Naive B cell (primary cell): Measurements from ENCODE around the gene IL9. TPM values are rescaled to one million over a fixed set of nuclear protein-coding genes. Genes with fewer than 3 reads are reported as not detected.
A peak's percentile ranks its signal among the peaks of the same experiment; 100 is the strongest.
"Not testable (repeated sequence)": the region's sequence is repeated elsewhere in the genome, so short reads cannot be mapped to it uniquely, and the experiment has no call there.

Experiments used
- ATAC-seq, 2 donors: fragments of 150-1000 bp; cut with Tn5 transposase; 2 replicates each; pipeline ENCODE4 v1.10.0; 2021; ENCODE audit warnings: low read depth in 2 of 2, mild to moderate bottlenecking in 2 of 2, moderate library complexity in 2 of 2
- DNase-seq: peaks from one replicate; pipeline ENCODE4 v3.0.0; 2022
- H3K27ac Mint-ChIP-seq, 6 donors: one replicate each; pipeline ENCODE4 v1.8.0; 2020 to 2022; ENCODE audit warnings: mild to moderate bottlenecking in 6 of 6, mixed read lengths in 6 of 6, moderate library complexity in 5 of 6, inconsistent platforms in 2 of 6
- H3K27me3 Mint-ChIP-seq, 3 donors: one replicate each; pipeline ENCODE4 v1.8.0; 2021 to 2022; ENCODE audit warnings: mixed read lengths in 3 of 3, mild to moderate bottlenecking in 1 of 3
- H3K36me3 Mint-ChIP-seq, 2 donors: one replicate each; pipeline ENCODE4 v1.8.0; 2020 to 2022; ENCODE audit warnings: mixed read lengths in 2 of 2, inconsistent platforms in 1 of 2, mild to moderate bottlenecking in 1 of 2
- H3K4me1 Mint-ChIP-seq, 3 donors: one replicate each; pipeline ENCODE4 v1.8.0; 2020 to 2022; ENCODE audit warnings: mixed read lengths in 3 of 3, inconsistent platforms in 1 of 3, mild to moderate bottlenecking in 1 of 3, moderate library complexity in 1 of 3
- H3K4me3 Mint-ChIP-seq, 8 donors: one replicate each; pipeline ENCODE4 v1.8.0; 2020 to 2022; ENCODE audit warnings: mild to moderate bottlenecking in 8 of 8, mixed read lengths in 8 of 8, moderate library complexity in 8 of 8, inconsistent platforms in 2 of 8
- H3K9me3 Mint-ChIP-seq, 7 donors: one replicate each; pipeline ENCODE4 v1.8.0; 2020 to 2022; ENCODE audit warnings: mixed read lengths in 7 of 7, mild to moderate bottlenecking in 5 of 7, inconsistent platforms in 2 of 7, moderate library complexity in 1 of 7
- polyA plus RNA-seq, 6 donors: library from polyadenylated mRNA; unstranded; fragments of 300-500 nt; fragmentation: Illumina TruSeq; gene quantifications; one replicate each; pipeline ENCODE4 v1.2.3, GENCODE V29; 2021; ENCODE audit warnings: low read depth in 6 of 6

The IL9 gene
- polyA plus RNA-seq, 6 donors from 2014 or later, result not detected

GRCh38 chr5:135859186-135859585 is 36.5 kb downstream of the IL9 start:
- peak overlapping the region in 1 of 6 donors; percentile 30 for H3K27ac Mint-ChIP-seq
- H3K27me3 Mint-ChIP-seq, result peaks cover 9 to 35% (median 20%) of the 10 kb centered on the region in 3 donors
- not testable (repeated sequence) for ATAC-seq, DNase-seq, H3K9me3 Mint-ChIP-seq, H3K4me1 Mint-ChIP-seq, H3K4me3 Mint-ChIP-seq, H3K36me3 Mint-ChIP-seq

DNA sequence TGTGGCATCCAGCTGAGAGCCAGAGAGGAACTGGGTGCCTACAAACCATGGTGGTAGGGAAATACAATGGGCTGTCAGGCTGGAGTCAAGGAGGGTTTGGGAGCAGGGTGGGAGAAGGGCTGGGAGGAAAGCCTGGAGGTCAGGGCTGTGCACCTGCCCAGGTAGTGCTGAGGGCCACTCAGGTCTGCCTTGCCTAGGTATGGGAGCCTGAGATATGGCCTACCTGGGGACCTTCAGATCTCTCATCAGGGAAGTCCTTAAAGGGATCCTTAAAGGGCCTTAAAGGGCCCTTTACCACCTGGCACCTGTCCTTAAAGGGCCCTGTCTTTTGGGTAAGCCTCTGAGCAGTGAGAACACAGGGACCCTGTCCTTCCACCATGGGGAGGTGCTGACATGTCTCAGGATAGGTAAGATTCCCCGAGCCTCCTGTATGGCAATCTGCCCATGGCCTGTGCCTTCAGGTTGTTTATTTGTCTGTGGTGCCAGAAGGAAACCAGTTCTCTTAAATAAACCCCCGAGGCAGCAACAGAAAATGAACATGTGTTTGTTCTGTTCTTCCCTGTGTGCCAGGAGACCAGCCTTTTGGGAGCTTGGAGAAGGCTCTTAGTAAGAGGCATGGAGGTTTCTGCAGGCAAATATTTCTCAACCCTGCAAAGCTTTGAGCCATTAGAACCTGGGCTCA is 37.9 kb downstream of the IL9 start:
- Mint-ChIP-seq H3K9me3 (peaks cover 0 to 4% (median 1%) of the 10 kb centered on the region in 7 donors), H3K4me1 (no peaks in the 10 kb centered on the region), H3K4me3 (no peak overlapping the region), H3K27ac (no peak overlapping the region), H3K36me3 (no peaks in the 10 kb centered on the region), H3K27me3 (peaks cover 4 to 25% (median 19%) of the 10 kb centered on the region in 3 donors)
- ATAC-seq, result no peak
- no peak for DNase-seq

- Mint-ChIP-seq H3K9me3 (peaks cover 0 to 4% (median 0%) of the 10 kb centered on the region in 7 donors), H3K27me3 (peaks cover 1 to 22% (median 13%) of the 10 kb centered on the region in 3 donors), H3K4me3 (no peak overlapping the region), H3K36me3 (no peaks in the 10 kb centered on the region), H3K4me1 (no peaks in the 10 kb centered on the region), H3K27ac (no peak overlapping the region)
- ATAC-seq, result no peak
- DNase-seq, result no peak
These were observed 43.5 kb downstream of the IL9 start for GRCh38 chr5:135851915-135852845.

GRCh38 chr5:135851186-135851914 is 44.3 kb downstream of the IL9 start:
- DNase-seq, result no peak
- H3K9me3 Mint-ChIP-seq, result peaks cover 0 to 4% (median 0%) of the 10 kb centered on the region in 7 donors
- no peak for ATAC-seq
- H3K36me3 Mint-ChIP-seq, result no peaks in the 10 kb centered on the region
- H3K27ac Mint-ChIP-seq, result no peak overlapping the region
- H3K4me3 Mint-ChIP-seq, result no peak overlapping the region
- peaks cover 3 to 17% (median 8%) of the 10 kb centered on the region in 3 donors for H3K27me3 Mint-ChIP-seq
- no peaks in the 10 kb centered on the region for H3K4me1 Mint-ChIP-seq

GRCh38 chr5:135850671-135851070 is 45.0 kb downstream of the IL9 start:
- Mint-ChIP-seq H3K4me1 (no peaks in the 10 kb centered on the region), H3K27me3 (peaks cover under 1 to 10% (median 3%) of the 10 kb centered on the region in 3 donors), H3K4me3 (no peak overlapping the region), H3K27ac (no peak overlapping the region), H3K9me3 (peaks cover 0 to 4% (median 0%) of the 10 kb centered on the region in 7 donors), H3K36me3 (no peaks in the 10 kb centered on the region)
- ATAC-seq (no peak), DNase-seq (no peak)

- H3K27ac Mint-ChIP-seq, result no peak overlapping the region
- DNase-seq (no peak), ATAC-seq (no peak)
- H3K27me3 Mint-ChIP-seq, result peaks cover 0 to 9% (median 3%) of the 10 kb centered on the region in 3 donors
- H3K9me3 Mint-ChIP-seq, result peaks cover 0 to 4% (median 0%) of the 10 kb centered on the region in 7 donors
- no peaks in the 10 kb centered on the region for H3K4me1 Mint-ChIP-seq
- no peaks in the 10 kb centered on the region for H3K36me3 Mint-ChIP-seq
- H3K4me3 Mint-ChIP-seq, result no peak overlapping the region
These were observed 45.4 kb downstream of the IL9 start for GRCh38 chr5:135850231-135850630.

DNA sequence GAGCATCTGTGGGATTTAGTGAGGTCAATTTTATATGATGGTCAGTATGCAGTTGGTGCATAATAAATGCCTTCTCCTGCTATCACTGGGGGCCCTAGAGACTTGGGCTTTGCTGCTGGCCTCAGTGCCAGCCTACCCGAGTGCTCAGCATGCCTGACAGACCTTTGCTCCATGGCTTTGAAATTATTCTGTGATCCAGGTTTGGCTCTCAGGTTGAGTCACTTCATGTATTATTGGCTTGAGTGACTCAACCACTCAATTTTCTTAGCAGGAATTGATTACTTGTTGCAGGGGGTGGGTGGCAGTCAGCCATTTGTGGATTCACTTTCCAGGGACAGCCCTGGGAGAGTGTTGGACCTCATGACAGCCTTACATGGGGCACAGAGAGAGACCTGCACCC is 47.7 kb downstream of the IL9 start:
- Mint-ChIP-seq H3K4me1 (no peaks in the 10 kb centered on the region), H3K27ac (no peak overlapping the region), H3K36me3 (no peaks in the 10 kb centered on the region), H3K4me3 (no peak overlapping the region), H3K9me3 (peaks cover 0 to 1% (median 0%) of the 10 kb centered on the region in 7 donors), H3K27me3 (peaks cover 6 to 10% (median 9%) of the 10 kb centered on the region in 3 donors)
- DNase-seq (no peak), ATAC-seq (no peak)

DNA sequence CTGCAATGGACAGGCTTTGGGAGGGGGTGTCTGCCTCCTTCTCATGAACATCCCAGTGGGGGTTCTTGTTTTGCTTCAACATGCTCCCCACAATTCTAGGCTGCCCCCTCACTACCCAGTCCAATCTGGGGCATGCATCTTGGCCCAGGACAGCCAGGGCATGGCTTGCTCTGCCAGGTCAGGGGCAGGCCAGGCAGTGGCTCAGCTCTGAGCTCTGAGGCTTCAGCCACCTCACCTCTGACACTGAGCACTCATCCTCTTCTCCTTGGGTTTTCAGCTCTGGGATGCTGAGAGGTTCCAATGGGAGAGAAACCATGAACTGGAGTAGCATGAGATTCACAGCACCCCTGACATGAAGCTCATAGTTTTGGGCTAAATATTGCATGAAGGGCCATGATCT is 49.3 kb downstream of the IL9 start:
- ATAC-seq (no peak), DNase-seq (no peak)
- Mint-ChIP-seq H3K9me3 (peaks cover 0 to 2% (median 0%) of the 10 kb centered on the region in 7 donors), H3K36me3 (no peaks in the 10 kb centered on the region), H3K4me3 (no peak overlapping the region), H3K27ac (no peak overlapping the region), H3K27me3 (peaks cover 6 to 20% (median 11%) of the 10 kb centered on the region in 3 donors), H3K4me1 (no peaks in the 10 kb centered on the region)

GRCh38 chr5:135843571-135844337 is 51.9 kb downstream of the IL9 start:
- Mint-ChIP-seq H3K4me1 (no peaks in the 10 kb centered on the region), H3K4me3 (no peak overlapping the region), H3K36me3 (no peaks in the 10 kb centered on the region), H3K27me3 (peaks cover 11 to 22% (median 14%) of the 10 kb centered on the region in 3 donors), H3K9me3 (peaks cover 0 to 25% (median 3%) of the 10 kb centered on the region in 7 donors), H3K27ac (no peak overlapping the region)
- DNase-seq (no peak), ATAC-seq (no peak)

DNA sequence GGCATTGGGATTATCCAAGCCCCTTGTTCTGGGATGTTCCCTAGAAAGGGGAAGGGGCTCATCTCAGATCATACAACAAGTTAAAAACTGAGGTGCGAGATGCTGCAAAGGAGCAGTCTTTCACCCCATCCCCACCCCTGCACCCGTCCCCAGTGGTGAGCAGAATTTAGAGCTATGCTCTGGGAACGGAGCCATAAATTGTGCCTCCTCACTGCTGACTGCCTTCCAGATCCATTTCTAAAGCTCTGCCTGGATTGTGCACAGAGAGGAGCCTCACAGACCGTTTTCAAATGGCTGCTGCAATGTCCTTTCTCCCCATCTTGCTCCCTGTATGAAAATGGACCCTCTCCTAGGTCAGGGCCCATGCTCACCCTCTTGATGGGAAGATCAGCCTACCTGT is 52.9 kb downstream of the IL9 start:
- H3K4me1 Mint-ChIP-seq, result no peaks in the 10 kb centered on the region
- ATAC-seq (no peak), DNase-seq (no peak)
- peaks cover 3 to 35% (median 12%) of the 10 kb centered on the region in 7 donors for H3K9me3 Mint-ChIP-seq
- no peak overlapping the region for H3K4me3 Mint-ChIP-seq
- H3K36me3 Mint-ChIP-seq, result peaks cover 0 to 5% of the 10 kb centered on the region in 2 donors
- H3K27ac Mint-ChIP-seq, result no peak overlapping the region
- H3K27me3 Mint-ChIP-seq, result peaks cover 12 to 25% (median 18%) of the 10 kb centered on the region in 3 donors
